OCI-LY7 (cell line): ENCODE results near the gene KLF2.

Experiments used
- EZH2phosphoT487 ChIP-seq: fragments of 200-600 bp; sonication (generic); IDR thresholded peaks from 2 replicates; pipeline ENCODE4 v1.6.1; 2018; ENCODE audit warnings: low read depth, borderline replicate concordance, mild to moderate bottlenecking, mixed run types, antibody characterized with exemption, low read length, moderate library complexity, mixed read lengths
- TF ChIP-seq, protein P1 (sequence below): fragments of 200-600 bp; sonication (generic); conservative IDR thresholded peaks from 2 replicates; pipeline ENCODE4 v1.5.1; 2014; ENCODE audit warnings: mild to moderate bottlenecking, antibody characterized with exemption, low read length, moderate library complexity, mixed read lengths

DNA sequence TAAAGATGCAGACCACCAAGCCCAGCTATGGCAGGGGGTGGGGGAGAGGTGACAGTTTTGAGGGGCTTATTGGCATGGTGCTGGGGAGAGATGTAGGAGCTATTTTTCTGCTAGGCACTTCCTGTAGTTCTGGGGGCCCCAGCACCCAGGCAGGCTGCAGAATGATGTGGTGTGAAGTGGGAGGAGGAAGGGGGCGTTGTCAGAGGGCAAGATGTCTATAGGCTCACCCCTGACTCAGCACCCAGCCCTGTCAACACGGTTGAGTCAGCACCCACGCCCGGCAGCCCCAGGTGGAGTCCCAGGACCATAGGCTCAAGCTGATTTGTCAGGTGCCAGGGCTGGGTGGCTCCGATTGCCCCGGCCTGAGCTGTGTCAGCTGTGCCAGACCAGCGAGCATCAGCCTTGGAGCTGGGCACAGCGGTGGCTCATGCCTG is 5.8 kb downstream of the KLF2 start:
- no peak for TF ChIP-seq EZH2phosphoT487
- TF ChIP-seq, protein P1, sequence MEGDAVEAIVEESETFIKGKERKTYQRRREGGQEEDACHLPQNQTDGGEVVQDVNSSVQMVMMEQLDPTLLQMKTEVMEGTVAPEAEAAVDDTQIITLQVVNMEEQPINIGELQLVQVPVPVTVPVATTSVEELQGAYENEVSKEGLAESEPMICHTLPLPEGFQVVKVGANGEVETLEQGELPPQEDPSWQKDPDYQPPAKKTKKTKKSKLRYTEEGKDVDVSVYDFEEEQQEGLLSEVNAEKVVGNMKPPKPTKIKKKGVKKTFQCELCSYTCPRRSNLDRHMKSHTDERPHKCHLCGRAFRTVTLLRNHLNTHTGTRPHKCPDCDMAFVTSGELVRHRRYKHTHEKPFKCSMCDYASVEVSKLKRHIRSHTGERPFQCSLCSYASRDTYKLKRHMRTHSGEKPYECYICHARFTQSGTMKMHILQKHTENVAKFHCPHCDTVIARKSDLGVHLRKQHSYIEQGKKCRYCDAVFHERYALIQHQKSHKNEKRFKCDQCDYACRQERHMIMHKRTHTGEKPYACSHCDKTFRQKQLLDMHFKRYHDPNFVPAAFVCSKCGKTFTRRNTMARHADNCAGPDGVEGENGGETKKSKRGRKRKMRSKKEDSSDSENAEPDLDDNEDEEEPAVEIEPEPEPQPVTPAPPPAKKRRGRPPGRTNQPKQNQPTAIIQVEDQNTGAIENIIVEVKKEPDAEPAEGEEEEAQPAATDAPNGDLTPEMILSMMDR, result no peak
